NCI-H146 treated with DMSO at 0.1 percent for 48 hours (cell line): ENCODE measurements around the gene HNRNPDL.
"Not testable (repeated sequence)": the region's sequence is repeated elsewhere in the genome, so short reads cannot be mapped to it uniquely, and the experiment has no call there.

Experiments used
- DNase-seq: peaks from one replicate; lab custom pipeline; 2025; ENCODE audit not compliant: unreplicated experiment; lab: John Stamatoyannopoulos, UW

The HNRNPDL gene

DNA sequence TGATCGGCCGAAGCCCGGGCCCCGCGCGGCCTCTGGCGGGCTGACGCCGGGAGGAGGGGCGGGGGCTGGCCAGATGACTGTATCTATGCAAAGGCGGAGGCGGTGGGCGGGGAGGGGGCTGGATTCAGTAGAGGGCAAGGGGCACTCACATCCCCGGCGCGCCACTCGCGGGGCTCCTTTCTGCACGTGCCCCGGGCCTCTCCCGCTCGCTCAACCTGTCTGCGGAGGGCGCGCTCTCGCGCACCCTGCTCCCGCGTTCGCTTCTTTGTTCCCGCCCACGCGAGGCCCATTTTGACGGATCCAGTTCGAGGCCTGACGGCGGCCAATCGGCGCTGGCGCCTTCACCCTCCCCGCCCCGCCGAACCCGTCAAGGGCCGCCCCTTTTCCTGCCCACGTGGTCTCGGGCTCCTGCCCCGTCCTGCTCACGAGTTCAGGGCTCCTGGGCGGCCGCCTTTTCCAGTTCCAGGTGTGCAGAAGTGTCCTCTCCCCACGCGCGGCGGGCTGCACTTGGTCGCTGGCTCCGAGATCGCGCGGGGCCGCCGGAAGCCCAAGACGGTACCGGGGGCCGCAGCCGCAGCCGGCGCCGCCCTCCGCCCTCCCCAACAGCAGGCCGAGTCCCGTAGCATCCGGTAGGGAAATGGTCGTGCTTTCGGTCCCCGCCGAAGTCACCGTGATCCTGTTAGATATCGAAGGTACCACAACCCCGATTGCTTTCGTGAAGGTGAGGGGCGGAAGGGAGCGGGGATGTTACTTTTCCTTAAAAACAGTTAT, at the start of gene HNRNPDL, which contains the start of gene ENOPH1:
Gene HNRNPDL, minus strand, starts transcription at position 270 of the 771 bp plus-strand sequence. CDS start 772 bp downstream, outside the sequence.
Gene ENOPH1, plus strand, starts transcription at position 398 of the 771 bp plus-strand sequence. Its CDS starts 240 bp downstream, at position 638.
- peak; percentile 94 for DNase-seq

DNA sequence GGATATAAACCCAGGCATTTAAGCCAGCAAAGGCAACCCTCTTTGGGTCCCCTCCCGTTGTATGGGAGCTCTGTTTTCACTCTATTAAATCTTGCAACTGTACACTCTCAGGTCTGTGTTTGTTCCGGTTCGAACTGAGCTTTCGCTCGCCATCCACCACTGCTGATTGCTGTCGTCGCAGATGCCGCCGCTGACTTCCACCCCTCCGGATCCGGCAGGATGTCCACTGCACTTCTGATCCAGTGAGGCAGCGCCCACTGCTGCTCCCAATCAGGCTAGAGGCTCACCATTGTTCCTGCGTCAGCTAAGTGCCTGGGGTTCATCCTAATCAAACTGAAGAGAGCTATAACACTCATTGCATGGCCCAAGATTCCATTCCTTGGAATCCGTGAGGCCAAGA, 49.3 kb upstream of the HNRNPDL start:
- DNase-seq: no peak

DNA sequence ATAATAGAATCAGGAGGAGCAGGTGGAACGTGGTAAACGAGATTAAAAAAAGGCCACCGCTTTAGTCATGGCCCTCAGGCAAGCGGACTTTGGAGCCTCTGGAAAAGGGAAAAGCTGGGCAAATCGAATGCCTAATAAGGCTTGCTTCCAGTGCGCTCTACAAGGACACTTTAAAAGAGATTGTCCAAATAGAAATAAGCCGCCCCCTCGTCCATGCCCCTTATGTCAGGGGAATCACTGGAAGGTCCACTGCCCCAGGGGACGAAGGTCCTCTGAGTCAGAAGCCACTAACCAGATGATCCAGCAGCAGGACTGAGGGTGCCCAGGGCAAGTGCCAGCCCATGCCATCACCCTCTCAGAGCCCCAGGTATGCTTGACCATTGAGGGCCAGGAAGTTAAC, 47.2 kb upstream of the HNRNPDL start:
- not testable (repeated sequence) for DNase-seq

DNA sequence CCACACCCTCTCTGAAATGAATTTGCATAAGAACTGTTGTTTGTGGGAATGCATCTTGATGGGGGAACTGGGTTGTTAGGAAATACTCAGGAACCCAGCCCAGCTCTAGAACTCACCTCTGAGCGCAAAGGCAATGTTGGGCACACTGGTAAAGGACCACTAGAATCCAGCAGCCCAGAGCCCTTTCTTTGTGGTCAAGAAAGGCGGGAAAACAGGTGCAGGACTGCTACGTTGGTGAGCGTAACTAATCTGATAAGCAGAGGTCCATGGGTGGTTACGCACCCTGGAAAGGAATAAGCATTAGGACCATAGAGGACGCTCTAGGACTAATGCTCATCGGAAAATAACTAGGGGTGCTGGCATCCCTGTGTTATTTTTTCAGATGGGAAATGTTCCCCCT, 45.7 kb upstream of the HNRNPDL start:
- not testable (repeated sequence) for DNase-seq

DNA sequence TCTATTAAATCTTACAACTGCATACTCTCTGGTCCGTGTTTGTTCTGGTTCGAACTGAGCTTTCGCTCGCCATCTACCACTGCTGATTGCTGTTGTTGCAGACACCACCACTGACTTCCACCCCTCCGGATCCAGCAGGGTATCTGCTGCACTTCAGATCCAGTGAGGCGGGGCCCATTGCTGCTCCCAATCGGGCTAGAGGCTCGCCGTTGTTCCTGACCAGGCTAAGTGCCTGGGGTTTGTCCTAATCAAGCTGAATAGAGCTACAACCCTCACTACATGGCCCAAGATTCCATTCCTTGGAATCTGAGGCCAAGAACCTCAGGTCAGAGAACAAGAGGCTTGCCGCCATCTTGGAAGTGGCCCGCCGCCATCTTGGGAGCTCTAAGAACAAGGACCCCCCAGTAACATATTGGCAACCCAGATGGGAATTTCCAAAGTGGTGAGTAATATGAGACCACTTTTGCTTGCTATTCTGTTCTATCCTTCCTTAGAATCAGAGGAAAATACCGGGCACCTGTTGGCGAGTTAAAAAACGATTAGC, 43.4 kb upstream of the HNRNPDL start:
- DNase-seq: no peak

DNA sequence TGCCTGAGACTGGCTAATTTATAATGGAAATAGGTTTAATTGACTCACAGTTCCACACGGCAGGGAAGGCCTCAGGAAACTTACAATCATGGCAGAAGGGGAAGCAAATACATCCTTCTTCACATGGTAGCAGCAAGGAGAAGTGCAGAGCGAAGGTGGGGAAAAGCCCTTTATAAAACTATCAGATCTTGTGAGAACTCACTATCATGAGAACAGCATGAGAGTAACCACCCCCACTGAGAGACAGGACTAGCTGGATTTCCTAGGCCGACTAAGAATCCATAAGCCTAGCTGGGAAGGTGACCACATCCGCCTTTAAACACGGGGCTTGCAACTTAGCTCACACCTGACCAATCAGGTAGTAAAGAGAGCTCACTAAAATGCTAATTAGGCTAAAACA, 42.8 kb upstream of the HNRNPDL start:
- DNase-seq: not testable (repeated sequence)

DNA sequence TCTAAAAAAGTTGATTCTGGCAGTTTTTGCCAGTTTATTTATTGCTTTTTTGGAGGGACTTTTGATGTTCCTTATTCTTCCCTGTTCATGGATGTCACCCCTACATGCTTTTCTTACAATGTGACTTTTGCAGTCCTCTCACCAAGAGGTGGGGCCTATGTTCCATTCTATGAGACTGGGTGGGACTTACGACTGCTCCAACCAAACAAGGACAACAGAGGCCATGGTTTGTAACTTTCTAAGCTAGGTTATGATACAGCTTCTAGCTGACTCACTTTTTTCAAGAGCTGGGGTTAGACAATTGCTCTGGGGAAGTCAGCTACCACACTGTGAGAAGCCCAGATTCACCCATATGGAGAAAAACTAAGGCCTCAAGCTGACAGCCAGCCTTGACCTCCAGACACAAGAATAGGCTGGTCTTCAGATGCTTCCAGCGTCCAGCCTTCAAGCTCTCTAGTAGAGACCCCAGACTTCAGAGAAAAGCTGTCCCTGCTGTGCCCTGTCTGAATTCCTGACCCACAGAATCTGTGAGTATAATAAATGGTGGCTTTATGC, 39.6 kb upstream of the HNRNPDL start:
- no peak for DNase-seq

DNA sequence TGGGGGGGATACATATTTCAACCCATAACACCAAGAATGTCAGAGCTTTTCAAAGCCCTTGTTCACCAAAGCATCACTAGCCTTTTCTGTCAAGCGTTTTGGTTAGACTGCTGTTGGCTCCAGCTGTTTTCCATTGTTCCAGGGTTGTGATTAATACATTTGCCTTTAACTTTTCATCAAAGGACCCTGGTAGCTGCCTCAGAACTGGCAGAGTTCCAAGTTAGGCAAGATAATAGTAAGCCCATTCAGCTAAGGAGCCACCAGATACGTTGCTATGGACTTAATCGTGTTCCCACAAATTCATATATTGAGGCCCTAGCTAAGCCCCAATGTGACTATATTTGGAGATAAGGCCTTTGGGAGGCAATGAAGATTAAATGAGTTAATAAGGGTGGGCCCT, 37.2 kb upstream of the HNRNPDL start:
- peak; percentile 36 for DNase-seq

DNA sequence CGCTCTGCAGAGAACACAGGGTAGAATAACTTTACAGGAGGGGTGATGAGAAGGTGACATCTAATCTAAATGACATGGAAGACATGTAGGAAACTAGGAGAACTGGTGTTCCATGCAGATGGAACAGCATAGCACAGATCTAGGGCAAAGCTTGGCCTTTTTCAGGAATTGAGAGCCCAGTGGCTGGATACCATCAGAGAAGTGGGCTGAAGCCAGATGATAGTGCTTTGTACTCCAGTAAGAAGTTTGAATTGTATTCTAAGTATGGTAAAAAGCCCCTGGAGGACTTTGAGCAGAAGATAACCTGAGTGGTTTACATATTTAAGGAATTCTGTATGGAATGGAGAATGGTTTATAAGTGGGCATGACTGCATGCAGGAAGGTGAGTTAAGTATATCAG, 33.0 kb upstream of the HNRNPDL start:
- no peak for DNase-seq

DNA sequence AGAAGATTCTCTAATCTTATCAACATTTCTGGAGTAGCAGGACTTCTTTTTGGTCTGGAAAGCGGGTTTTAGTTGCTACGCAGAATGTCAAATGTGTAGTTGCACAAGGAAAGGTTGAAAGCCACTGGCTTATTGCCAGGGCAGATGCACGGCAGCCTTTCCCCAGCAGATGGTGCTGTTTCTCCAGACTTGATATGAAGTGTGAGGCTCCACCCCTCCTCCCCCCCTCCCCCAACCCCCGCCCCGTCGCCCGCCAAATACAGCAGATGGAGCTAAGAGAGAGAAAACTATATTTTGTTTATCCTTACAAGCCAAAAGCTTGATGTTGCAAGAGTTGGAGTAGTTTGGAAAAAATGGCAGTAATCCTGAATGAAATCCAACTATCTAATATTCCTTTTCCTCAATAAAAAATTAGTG, 32.2 kb upstream of the HNRNPDL start:
- DNase-seq: peak; percentile 50

DNA sequence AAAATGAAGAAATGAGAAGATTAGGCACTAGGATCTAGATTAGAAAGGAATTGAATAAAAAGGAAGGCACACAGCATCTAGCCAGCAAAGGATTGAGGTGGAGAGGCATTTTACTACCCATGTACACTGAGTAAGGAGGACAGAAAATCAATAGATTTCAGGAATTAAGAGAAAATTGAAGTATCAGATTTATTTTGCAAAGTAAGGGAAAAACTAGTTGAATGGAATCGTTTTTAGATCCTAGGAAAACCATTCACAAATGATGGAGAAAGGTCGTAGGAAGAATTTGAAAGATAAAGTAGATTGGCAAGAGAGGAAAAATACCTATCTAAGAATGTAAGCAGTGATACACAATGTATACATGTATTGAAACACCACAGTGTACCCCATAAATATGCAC, 31.4 kb upstream of the HNRNPDL start:
- DNase-seq: no peak

DNA sequence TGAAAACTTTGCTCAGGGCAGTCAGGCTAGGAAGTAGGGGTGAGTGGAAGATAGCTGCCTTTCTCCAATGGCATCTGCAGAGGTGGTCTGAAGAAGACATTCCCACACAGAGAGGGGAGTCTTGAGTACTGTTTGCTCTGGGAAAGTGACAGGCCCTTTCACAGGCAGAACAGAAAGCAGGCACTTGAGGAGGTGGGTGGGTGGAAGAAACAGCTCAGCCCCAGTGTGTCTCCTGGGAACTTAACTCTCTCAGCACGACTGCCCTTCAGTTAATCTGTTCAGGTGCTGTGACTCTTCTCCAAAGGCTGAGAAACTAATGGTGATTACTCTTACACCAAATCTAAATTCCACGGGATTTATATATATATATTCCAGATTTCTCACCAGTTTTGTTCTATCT, 28.5 kb upstream of the HNRNPDL start:
- DNase-seq: no peak

DNA sequence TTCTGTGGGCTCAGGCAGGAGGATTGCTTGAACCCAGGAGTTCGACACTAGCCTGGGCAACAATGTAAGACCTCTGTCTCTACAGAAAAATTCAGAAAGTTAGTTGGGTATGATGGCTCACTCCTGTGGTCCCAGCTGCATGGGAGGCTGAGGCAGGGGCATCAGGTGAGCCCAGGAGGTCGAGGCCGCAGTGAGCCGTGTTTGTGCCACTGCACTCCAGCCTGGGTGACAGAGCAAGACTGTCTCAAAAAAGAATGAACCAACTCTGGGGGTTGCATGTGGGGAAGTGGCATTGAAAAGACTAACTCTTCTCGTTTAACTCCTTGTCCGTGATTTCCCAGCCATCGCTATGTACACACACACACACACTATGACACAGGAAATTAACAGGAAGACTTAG, 27.0 kb upstream of the HNRNPDL start:
- no peak for DNase-seq

DNA sequence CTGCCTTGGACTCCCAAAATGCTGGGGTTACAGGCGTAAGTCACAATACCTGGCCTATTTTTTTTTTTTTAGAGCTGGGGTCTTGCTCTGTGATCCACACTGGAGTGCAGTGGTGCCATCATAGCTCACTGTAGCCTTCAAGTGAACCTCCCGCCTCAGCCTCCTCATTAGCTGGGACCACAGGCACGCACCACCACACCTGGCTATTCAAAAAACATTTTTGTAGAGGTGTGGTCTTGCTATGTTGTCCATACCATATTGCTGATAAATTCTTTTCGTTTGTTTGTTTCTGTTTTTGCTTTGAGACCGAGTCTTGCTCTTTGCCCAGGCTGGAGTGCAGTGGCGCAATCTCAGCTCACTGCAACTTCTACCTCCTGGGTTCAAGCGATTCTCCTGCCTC, 21.8 kb upstream of the HNRNPDL start:
- DNase-seq: no peak

DNA sequence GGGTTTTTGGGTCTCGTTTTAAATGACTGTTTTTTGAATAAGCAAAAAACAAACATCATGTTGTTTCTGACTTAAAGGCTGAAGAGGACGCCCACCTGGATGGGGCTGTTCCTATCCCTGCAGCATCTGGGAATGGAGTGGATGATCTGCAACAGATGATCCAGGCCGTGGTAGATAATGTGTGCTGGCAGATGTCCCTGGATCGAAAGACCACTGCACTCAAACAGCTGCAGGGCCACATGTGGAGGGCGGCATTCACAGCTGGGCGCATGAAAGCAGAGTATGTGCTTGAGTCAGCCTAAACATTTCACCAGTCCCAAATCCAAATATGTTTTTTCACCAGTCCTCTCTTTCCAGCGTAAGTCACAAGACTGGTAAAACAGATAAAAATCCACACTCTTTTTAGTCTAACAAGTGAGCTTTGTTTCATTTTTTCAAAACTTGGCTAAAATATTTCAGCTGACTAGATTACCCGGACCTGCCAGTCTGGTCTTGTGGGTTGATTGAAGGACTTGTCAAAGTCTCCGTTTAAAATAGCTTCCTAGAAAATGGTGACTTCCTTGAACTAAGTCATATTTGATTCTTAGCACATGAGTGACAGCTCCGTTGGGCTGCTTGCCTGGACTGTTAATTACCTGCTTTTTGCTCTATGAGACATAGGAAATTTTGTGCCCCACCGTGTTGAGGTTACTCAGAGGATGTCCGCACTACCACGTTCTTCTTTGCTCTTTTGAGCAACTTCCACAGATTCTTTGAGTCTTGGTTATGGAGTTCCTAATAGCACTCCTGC, 20.9 kb upstream of the HNRNPDL start:
- DNase-seq: no peak

DNA sequence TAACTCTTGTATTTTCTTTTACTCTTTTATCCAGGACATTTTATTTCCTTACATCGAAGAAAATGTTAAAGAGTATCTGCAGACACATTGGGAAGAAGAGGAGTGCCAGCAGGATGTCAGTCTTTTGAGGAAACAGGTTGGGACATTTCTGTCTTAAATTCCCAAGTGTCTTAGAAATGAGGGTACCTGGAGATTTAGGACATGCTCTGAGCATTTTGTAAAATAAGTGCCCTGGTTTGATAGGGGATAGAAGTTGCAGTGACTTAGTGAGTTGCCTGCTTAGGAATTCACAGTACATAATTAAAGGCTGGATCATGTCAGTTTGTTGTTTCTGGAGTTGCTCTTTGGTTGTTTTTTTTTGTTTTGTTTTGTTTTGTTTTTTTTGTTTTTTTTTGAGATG, 17.6 kb upstream of the HNRNPDL start:
- DNase-seq: no peak

DNA sequence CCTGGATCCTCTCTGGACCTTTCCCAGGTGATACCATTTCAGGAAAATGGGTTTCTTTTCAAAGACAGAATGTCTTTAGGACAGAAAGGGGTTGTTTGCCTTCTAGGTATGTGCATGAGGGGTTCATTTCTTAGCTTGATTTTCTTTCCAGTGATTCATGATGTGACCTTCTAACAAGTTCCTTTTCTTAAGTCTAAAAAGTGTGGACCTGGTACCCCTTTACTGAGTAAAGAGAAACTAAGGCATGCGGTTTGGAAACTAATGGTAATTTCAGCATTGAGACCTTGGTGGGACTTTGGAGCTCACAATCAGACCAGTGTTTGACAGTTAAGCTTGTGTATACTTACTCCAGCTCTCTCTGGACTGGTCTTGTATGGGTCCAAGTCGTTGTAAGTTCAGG, 8.8 kb upstream of the HNRNPDL start:
- no peak for DNase-seq

DNA sequence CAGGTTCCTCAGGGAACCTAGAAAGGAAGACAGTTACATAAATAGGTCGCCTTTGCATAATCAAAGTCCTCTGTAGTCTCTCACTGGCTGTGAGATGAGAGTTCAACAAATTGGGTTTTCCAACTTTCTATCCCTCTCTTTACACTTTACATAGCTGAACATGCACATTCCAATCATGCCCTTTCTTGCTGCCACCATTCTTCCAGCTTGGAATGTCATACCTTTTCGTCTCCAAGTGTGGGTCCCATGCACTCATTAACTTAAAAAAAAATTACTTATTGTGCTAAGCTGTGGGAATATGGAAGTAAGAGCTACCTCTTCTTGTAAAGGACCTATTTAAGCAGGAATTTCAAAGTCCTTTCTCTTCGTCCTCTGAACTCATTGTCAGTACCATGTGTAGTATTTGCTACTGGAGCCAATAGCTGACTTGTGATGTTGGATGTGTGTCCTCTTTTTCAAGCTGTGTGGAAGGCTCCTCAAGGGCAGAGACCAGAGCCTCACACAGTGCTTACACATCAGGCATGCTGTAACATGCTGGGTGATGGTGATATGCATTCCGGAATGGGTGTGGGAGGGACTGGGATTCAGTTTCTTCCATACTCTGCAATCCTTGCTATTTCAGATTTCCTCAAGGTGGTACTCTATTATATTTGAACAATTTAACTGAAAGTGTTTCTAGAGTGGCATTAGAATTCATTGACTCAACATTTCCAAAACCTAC, 7.2 kb upstream of the HNRNPDL start:
- DNase-seq: no peak

DNA sequence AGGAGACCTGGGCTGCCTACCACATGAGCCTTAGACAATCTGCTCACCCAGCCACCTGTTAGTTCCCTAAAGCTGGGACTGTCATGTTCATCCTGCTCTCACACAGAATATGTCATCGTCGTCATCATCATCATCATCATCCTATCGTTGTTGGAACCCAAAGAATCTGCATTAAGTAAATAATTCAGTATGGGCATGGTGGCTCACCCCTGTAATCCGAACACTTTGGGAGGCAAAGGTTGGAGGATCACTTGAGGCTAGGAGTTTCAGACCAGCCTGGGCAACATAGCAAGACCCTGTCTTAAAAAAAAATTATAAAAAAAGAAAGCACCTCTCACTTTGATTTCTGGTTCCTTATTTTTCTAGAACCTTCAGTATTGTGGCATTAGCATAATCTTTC, 6.5 kb upstream of the HNRNPDL start:
- no peak for DNase-seq

DNA sequence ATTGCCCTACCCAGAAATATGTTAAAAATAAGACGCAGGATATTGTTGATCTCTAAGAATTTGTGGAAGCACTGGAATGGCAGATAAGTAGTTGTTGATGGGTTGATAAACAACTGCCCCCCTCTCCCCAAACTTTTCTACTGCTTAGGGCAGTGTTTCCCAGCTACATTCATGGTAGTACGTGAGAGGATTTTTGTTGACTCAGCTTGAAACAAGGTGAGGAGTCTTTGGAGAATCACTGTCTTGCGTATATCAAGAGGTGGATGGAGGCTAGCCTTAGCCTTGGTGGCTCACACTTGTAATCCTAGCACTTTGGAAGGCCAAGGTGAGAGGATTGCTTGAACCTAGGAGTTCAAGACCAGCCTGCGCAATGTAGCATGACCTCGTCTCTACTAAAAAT, 5.9 kb upstream of the HNRNPDL start:
- no peak for DNase-seq

DNA sequence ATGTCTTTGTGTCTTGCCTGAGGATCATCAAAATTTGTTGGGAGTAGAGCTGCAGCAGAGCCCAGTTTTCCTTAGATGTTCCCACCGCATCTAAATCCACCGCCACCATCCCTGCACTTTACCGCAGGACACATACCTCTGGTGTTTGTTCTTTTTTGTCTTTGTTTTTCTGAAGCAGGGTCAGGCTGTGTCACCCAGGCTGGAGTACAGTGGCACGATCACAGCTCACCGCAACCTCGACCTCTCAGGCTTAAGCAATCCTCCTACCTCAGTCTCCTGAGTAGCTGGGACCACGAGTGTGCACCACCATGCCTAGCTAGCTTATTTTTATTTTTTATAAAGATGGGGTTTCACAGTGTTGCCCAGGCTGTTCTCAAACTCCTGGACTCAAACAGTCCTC, 4.7 kb upstream of the HNRNPDL start:
- DNase-seq: no peak
